Epithelial cell of proximal tubule (primary cell): ENCODE results near the gene HSPA5. TPM values are rescaled to one million over a fixed set of nuclear protein-coding genes. Genes with fewer than 3 reads are reported as not detected.
"Not testable (repeated sequence)": the region's sequence is repeated elsewhere in the genome, so short reads cannot be mapped to it uniquely, and the experiment has no call there.

ENCODE experiments used
- DNase-seq: peaks from one replicate; pipeline ENCODE4 v3.0.0-alpha.2; 2011; ENCODE audit warnings: low read depth
- H3K4me3 ChIP-seq: 2 replicates; pipeline ENCODE4 v1.5.1; 2011; ENCODE audit warnings: low read depth, mild to moderate bottlenecking, low read length
- total RNA-seq: library from RNA; depleted of rRNA; stranded (reverse); fragments of >200 nt; gene quantifications from 2 replicates; pipeline ENCODE4 v1.2.3, GENCODE V29; 2015
- TF ChIP-seq, protein P1 (sequence below): conservative IDR thresholded peaks from 2 replicates; pipeline ENCODE4 v1.5.1; 2012; ENCODE audit warnings: low read depth, mild to moderate bottlenecking, low read length

The HSPA5 gene
- total RNA-seq = 210 and 241 TPM in 2 replicates

DNA sequence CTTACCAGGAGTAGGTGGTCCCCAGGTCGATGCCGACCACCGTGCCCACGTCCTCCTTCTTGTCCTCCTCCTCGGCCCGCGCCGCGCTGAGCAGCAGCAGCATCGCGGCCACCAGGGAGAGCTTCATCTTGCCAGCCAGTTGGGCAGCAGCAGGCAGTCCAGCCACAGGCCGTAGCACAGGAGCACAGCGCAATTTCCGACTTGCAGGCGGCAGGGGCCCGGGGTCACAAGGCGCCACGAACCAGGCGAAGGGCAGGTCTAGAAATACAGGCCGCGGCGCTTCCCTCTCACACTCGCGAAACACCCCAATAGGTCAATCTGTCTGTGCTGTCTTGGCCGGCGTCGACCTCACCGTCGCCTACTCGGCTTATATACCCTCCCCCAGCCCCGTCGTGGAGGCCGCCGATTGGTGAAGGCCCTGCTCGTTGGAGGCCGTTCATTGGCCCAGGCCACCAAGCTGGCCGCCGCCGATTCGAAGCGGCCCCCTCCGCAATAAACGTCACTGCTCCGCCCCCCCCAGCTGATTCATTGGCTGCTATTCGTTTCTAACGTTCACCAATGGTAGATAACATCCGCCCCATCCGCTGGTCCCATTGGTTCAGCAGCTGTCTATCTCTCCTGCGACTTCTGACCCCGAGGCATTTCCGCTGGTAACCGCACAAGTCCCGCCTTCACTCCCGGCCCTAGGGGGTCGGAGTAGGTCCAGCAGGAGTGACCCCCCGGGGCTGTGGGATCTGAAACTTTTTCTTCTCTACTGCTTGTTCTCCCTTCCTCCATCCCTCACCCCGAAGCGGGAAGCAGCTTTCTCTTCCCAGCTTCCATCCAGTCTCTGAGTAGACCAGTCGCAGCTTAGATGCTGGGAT lies at the start of gene HSPA5:
Gene HSPA5, minus strand, starts transcription at position 344 of the 863 bp plus-strand sequence. Its CDS starts 217 bp downstream, at position 127.
- TF ChIP-seq, protein P1, sequence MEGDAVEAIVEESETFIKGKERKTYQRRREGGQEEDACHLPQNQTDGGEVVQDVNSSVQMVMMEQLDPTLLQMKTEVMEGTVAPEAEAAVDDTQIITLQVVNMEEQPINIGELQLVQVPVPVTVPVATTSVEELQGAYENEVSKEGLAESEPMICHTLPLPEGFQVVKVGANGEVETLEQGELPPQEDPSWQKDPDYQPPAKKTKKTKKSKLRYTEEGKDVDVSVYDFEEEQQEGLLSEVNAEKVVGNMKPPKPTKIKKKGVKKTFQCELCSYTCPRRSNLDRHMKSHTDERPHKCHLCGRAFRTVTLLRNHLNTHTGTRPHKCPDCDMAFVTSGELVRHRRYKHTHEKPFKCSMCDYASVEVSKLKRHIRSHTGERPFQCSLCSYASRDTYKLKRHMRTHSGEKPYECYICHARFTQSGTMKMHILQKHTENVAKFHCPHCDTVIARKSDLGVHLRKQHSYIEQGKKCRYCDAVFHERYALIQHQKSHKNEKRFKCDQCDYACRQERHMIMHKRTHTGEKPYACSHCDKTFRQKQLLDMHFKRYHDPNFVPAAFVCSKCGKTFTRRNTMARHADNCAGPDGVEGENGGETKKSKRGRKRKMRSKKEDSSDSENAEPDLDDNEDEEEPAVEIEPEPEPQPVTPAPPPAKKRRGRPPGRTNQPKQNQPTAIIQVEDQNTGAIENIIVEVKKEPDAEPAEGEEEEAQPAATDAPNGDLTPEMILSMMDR = peak; percentile 6
- peak within 1 kb of the TSS; percentile 96 for H3K4me3 ChIP-seq
- peak; percentile 95 for DNase-seq

DNA sequence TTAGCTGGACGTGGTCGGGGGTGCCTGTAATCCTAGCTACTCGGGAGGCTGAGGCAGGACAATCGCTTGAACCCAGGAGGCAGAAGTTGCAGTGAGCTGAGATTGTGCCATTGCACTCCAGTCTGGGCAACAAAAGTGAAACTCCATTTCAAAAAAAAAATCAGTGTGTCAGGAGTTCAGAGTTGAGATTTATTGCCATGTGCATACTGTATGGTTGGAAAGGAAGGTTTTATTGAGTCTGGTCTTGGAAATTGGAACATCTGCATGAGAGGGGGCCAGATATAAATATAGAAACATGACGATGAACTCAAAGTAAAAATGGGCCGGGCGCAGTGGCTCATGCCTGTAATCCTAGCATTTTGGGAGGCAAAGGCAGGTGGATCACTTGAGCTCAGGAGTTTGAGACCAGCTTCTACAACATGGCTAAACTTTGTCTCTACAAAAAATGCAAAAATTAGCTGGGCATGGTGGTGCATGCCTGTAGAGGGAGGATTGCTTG lies 45.8 kb upstream of the HSPA5 start:
- not testable (repeated sequence) for DNase-seq, H3K4me3 ChIP-seq

GRCh38 chr9:125284855-125285254 lies 43.7 kb upstream of the HSPA5 start:
- TF ChIP-seq, protein P1 = no peak
- no peak overlapping the region for H3K4me3 ChIP-seq
- no peak for DNase-seq

DNA sequence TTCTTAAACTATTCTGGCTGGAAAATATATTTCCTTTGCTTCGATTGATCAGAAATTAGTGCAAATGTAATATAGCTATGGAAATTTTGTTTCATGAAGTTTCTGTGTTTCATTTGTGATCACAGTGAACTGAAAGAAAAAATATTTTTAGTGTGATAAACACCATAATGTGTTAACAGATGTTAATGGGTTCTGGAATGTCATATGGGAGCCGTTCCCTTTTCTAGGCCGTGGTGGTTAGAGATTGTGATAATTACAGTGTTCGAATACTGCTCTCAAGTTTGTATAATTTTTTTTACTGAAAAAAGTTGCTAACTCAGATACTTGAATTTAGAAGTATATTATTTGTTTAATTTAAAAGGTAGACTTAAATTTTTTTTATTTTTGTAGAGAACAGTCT lies 39.8 kb upstream of the HSPA5 start:
- no peak for DNase-seq
- TF ChIP-seq, protein P1 = no peak

GRCh38 chr9:125277411-125277810 lies 36.3 kb upstream of the HSPA5 start:
- no peak overlapping the region for H3K4me3 ChIP-seq
- no peak for DNase-seq
- TF ChIP-seq, protein P1 = no peak

More for the DNA sequence above, 39.8 kb upstream of the HSPA5 start:
- no peak overlapping the region for H3K4me3 ChIP-seq

DNA sequence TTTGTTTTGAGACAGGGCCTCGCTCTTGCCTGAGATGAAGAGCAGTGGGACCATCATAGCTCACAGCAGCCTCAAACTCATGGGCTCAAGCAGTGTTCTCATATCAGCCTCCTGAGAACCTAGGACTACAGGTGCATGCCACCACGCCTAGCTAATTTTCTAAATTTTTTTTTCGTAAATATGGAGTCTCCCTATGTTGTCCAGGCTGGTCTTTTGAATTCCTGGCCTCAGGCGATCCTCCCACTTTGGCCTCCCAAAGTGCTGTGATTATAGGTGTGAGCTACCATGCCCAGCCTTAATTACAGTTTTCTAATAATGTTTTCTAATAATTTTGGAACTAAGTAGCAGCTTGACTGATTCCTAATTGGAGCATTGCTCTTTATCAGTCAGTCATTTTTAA lies 35.6 kb upstream of the HSPA5 start:
- no peak overlapping the region for H3K4me3 ChIP-seq
- TF ChIP-seq, protein P1 = no peak
- DNase-seq = no peak

- no peak for DNase-seq
- TF ChIP-seq, protein P1 = no peak
These were observed 31.6 kb upstream of the HSPA5 start for GRCh38 chr9:125272697-125273096.

More at GRCh38 chr9:125272697-125273096, 31.6 kb upstream of the HSPA5 start:
- H3K4me3 ChIP-seq = no peak overlapping the region
